PFSK-1 (cell line): ENCODE results near the gene ATIC.

ENCODE experiments used
- FOXP2 ChIP-seq: optimal IDR thresholded peaks from 2 replicates; pipeline ENCODE3; 2011; ENCODE audit warnings: borderline replicate concordance, control low read depth, inconsistent platforms; ENCODE audit not compliant: insufficient read depth; ENCODE audit errors: extremely low read length, extremely low read depth
- POLR2AphosphoS5 ChIP-seq: IDR thresholded peaks from 2 replicates; pipeline ENCODE4 v1.6.1; 2012; ENCODE audit warnings: low read depth, mild to moderate bottlenecking, control low read depth, low read length, moderate library complexity
- REST ChIP-seq, 2 experiments: IDR thresholded peaks; 2 replicates each; pipeline versions ENCODE4 v1.6.1 to v1.8.0; 2011 to 2012; ENCODE audit warnings: low read depth in 2 of 2, low read length in 2 of 2, control low read depth in 1 of 2, inconsistent platforms in 1 of 2, mild to moderate bottlenecking in 1 of 2, moderate library complexity in 1 of 2; ENCODE audit not compliant: insufficient read depth in 1 of 2
- SIN3A ChIP-seq: IDR thresholded peaks from 2 replicates; pipeline ENCODE4 v1.6.1; 2012; ENCODE audit warnings: mild to moderate bottlenecking, low read length, moderate library complexity, borderline replicate concordance; ENCODE audit not compliant: insufficient read depth
- TAF1 ChIP-seq: IDR thresholded peaks from 2 replicates; pipeline ENCODE4 v1.6.1; 2012; ENCODE audit warnings: low read length, control low read depth, borderline replicate concordance; ENCODE audit not compliant: insufficient read depth

GRCh38 chr2:215347878-215348277 lies 36.0 kb downstream of the ATIC start:
- TF ChIP-seq REST (IDR thresholded peaks at IDR 0.05; ENCODE audit: insufficient read depth in 1 of 2, low read depth in 2 of 2, low read length in 2 of 2) (no peak), POLR2AphosphoS5 (no peak), TAF1 (no peak), SIN3A (no peak), FOXP2 (no peak)
